ENCODE data around the gene CCDC50. TPM values are rescaled to one million over a fixed set of nuclear protein-coding genes. Genes with fewer than 3 reads are reported as not detected.

The CCDC50 gene
- total and polyA plus RNA-seq, 2 of the 8 experiments (the other 6 are each of a cell fraction or from before 2014, with no cell fraction given): 7.3 to 19.2 TPM

DNA sequence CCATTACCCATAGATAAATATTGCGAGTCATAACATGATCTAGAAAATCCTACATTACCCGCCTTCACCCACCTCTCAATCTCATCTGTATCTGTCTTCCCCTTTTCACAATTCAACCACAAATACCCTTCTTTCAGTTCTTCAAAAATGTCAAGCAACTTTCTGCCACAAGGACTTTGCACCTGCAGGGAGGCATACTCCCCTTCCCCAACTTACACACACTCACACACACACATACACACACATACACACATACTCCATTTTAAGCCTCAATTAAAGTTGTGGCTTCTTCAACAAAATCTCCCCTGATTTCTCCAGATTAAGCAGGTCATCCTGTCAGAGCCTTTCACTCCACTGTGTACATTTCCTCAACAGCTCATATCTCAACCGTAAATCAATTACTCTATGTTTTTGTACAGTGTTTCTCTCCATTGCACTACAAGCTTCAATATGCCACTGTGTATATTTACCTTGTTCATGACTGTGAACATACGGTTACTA lies 33.1 kb upstream of the CCDC50 start:
- Histone ChIP-seq H4K91ac (replicated peaks; ENCODE audit: insufficient read length, low read length) (no peak overlapping the region), H3K9me3 (ENCODE audit: insufficient read depth in 2 of 2, low read depth in 1 of 2, low read length in 1 of 2) (no peaks in the 10 kb centered on the region), H3K79me1 (ENCODE audit: low read depth, low read length) (no peaks in the 10 kb centered on the region), H2AFZ (ENCODE audit: low read length) (no peak overlapping the region), H3K23me2 (ENCODE audit: low read depth, low read length) (no peaks in the 10 kb centered on the region), H3K14ac (ENCODE audit: insufficient read length) (no peak overlapping the region), H4K20me1 (replicated peaks in 1 of 2; ENCODE audit: control insufficient read depth in 1 of 2, insufficient read depth in 2 of 2, low read length in 2 of 2) (no peaks in the 10 kb centered on the region), H3K4me2 (ENCODE audit: insufficient read depth in 1 of 2, low read depth in 2 of 2, low read length in 2 of 2) (no peak overlapping the region), H2BK15ac (ENCODE audit: low read length) (no peak overlapping the region), H3K18ac (ENCODE audit: extremely low read depth, low read length) (no peak overlapping the region), H3K36me3 (ENCODE audit: control insufficient read depth in 2 of 4, insufficient read depth in 4 of 4, low read length in 3 of 4) (no peaks in the 10 kb centered on the region), H2BK5ac (ENCODE audit: low read depth, low read length) (no peak overlapping the region), H4K5ac (ENCODE audit: insufficient read length, low read depth, low read length) (no peak overlapping the region), H3K56ac (replicated peaks; ENCODE audit: insufficient read length, low read depth, low read length) (no peak overlapping the region), H3K23ac (ENCODE audit: insufficient read length) (no peak overlapping the region), H3K4me3 (ENCODE audit: extremely low read depth in 1 of 4, insufficient read depth in 2 of 4, low read depth in 3 of 4, low read length in 4 of 4) (no peak overlapping the region), H2BK20ac (ENCODE audit: low read length) (no peak overlapping the region), H2BK12ac (ENCODE audit: low read depth, low read length) (no peak overlapping the region), H3K27me3 (replicated peaks in 1 of 4; ENCODE audit: control insufficient read depth in 3 of 4, extremely low read depth in 1 of 4, insufficient read depth in 3 of 4, low read length in 3 of 4) (no peaks in the 10 kb centered on the region), H3K79me2 (ENCODE audit: control insufficient read depth in 1 of 2, insufficient read depth in 2 of 2, low read length in 2 of 2) (no peaks in the 10 kb centered on the region), H3K9ac (replicated peaks in 1 of 4; ENCODE audit: extremely low read depth in 1 of 4, low read depth in 3 of 4, low read length in 3 of 4) (no peak overlapping the region), H2AK5ac (ENCODE audit: low read depth, low read length) (no peak overlapping the region), H2BK120ac (replicated peaks; ENCODE audit: low read depth, low read length) (no peak overlapping the region), H3K27ac (ENCODE audit: low read depth, low read length) (no peak overlapping the region), H3K4ac (replicated peaks; ENCODE audit: insufficient read length, low read depth, low read length) (no peak overlapping the region), H3K4me1 (replicated peaks in 1 of 4; ENCODE audit: control insufficient read depth in 3 of 4, insufficient read depth in 4 of 4, low read length in 3 of 4) (no peaks in the 10 kb centered on the region), H4K8ac (ENCODE audit: extremely low read depth, insufficient read depth, low read length) (no peak overlapping the region)
- ChIA-PET CTCF (ENCODE audit: partially characterized antibody) (interaction anchor here (0.5 kb wide), 1 partner anchor 9 kb away, joined by 4 read pairs; no protein-coding TSS in a partner anchor), POLR2A (ENCODE audit: partially characterized antibody) (interaction anchor here (0.6 kb wide), 1 partner anchor 22 kb away, joined by 3 read pairs; no protein-coding TSS in a partner anchor)
- no peak for DNase-seq (ENCODE audit: low read depth in 1 of 2, low spot score in 2 of 2)
- 65% methylated on average over 4 of the region's 4 CpGs; no CpG with 5 or more reads in 1 of the 2 experiments for whole genome bisulfite sequencing, 2 experiments (ENCODE audit: extremely low coverage in 1 of 2, insufficient coverage in 1 of 2, insufficient read length in 1 of 2, insufficient replicate concordance in 2 of 2, low coverage in 1 of 2, low lambda C conversion rate in 2 of 2, missing lambda C conversion rate in 1 of 2)
- FAIRE-seq: no peak
- no peak for TF ChIP-seq CHD1 (IDR thresholded peaks at IDR 0.05; ENCODE audit: low read depth, low read length)

Measured in H1 (cell line).